SJCRH30 (cell line): ENCODE data around the gene RC3H1. TPM values are rescaled to one million over a fixed set of nuclear protein-coding genes. Genes with fewer than 3 reads are reported as not detected.
"Not testable (repeated sequence)": the region's sequence is repeated elsewhere in the genome, so short reads cannot be mapped to it uniquely, and the experiment has no call there.

ENCODE experiments used
- DNase-seq, 2 experiments: peaks; one replicate each; pipeline ENCODE4 v3.0.0-alpha.2; 2015 to 2020
- H3K27ac ChIP-seq: fragments of 250-450 bp; sonication (Bioruptor Pico); 2 replicates; pipeline ENCODE4 v1.5.1; 2020; ENCODE audit warnings: mild to moderate bottlenecking, moderate library complexity
- H3K27me3 ChIP-seq: fragments of 250-450 bp; sonication (Bioruptor Pico); 2 replicates; pipeline ENCODE4 v1.5.1; 2020; ENCODE audit warnings: mild to moderate bottlenecking, moderate library complexity
- H3K36me3 ChIP-seq: fragments of 250-450 bp; sonication (Bioruptor Pico); 2 replicates; pipeline ENCODE4 v1.5.1; 2020; ENCODE audit warnings: mild to moderate bottlenecking, moderate library complexity
- H3K4me1 ChIP-seq: fragments of 250-450 bp; sonication (Bioruptor Pico); 2 replicates; pipeline ENCODE4 v1.5.1; 2020; ENCODE audit warnings: mild to moderate bottlenecking, moderate library complexity
- H3K4me3 ChIP-seq: fragments of 250-450 bp; sonication (Bioruptor Pico); 2 replicates; pipeline ENCODE4 v1.5.1; 2020; ENCODE audit warnings: mild to moderate bottlenecking, moderate library complexity
- H3K9me3 ChIP-seq: fragments of 250-450 bp; sonication (Bioruptor Pico); replicated peaks from 2 replicates; pipeline ENCODE4 v1.5.1; 2020; ENCODE audit warnings: mild to moderate bottlenecking, moderate library complexity
- total RNA-seq: library from RNA; depleted of rRNA; stranded (reverse); fragments of >200 nt; shearing (Covaris generic); gene quantifications from 2 replicates; pipeline ENCODE4 v1.2.3, GENCODE V29; 2014

RC3H1 gene
- total RNA-seq, 1 experiment from 2014 or later: 25.6 TPM

- H3K36me3 ChIP-seq: peaks cover 2% of the 10 kb centered on the region
- peak; percentile 76 to 84 for DNase-seq
- no peaks in the 10 kb centered on the region for H3K9me3 ChIP-seq
- H3K4me1 ChIP-seq: peaks cover 11% of the 10 kb centered on the region
- no peaks in the 10 kb centered on the region for H3K27me3 ChIP-seq
- no peak overlapping the region for H3K4me3 ChIP-seq
- peak overlapping the region; percentile 45; the same call in 1 of the 2 replicates for H3K27ac ChIP-seq
Observed at GRCh38 chr1:174005032-174005431, 17.1 kb downstream of the RC3H1 start.

DNA sequence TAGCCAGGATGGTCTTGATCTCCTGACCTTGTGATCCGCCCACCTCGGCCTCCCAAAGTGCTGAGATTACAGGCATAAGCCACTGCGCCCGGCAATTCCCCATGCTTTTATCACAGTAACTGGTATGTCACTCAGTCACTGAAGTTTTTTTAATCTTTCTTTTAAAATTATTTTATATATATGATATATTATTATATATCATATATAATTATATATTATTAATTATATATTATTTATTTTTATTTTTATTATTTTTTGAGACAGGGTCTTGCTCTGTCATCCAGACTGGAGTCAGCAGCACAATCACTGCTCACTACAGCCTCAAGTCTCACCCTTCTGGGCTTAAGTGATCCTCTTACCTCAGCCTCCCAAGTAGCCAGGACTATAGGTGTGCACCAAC is 18.3 kb downstream of the RC3H1 start:
- Histone ChIP-seq H3K27me3 (no peaks in the 10 kb centered on the region), H3K4me1 (peaks cover 11% of the 10 kb centered on the region), H3K9me3 (no peaks in the 10 kb centered on the region), H3K36me3 (no peaks in the 10 kb centered on the region), H3K27ac (no peak overlapping the region), H3K4me3 (no peak overlapping the region)
- DNase-seq: no peak

- H3K36me3 ChIP-seq: no peaks in the 10 kb centered on the region
- no peaks in the 10 kb centered on the region for H3K9me3 ChIP-seq
- H3K27me3 ChIP-seq: no peaks in the 10 kb centered on the region
- no peak overlapping the region for H3K27ac ChIP-seq
- peaks cover 11% of the 10 kb centered on the region for H3K4me1 ChIP-seq
- no peak overlapping the region for H3K4me3 ChIP-seq
- DNase-seq: no peak
Observed at GRCh38 chr1:174001573-174001972, 20.6 kb downstream of the RC3H1 start.

DNA sequence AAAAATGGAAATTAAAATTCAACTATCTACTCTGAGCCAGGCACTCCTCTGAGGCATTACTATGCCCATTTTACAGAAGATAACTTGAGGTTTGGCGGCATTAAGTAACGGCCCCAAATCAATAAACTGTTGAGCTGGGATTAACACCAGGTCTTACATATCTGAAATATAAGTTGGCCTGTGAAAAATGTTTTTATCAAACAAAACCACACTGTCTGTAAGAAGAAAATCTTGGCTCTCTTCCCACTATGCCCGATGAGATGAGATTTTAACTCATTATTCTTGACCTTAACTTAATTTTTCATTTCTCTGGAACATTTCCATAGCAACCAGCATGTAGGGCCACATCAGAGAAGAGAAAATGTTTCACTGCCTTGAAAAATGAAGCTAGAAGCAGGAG is 21.8 kb downstream of the RC3H1 start:
- DNase-seq: no peak
- peaks cover 7% of the 10 kb centered on the region for H3K4me1 ChIP-seq
- H3K36me3 ChIP-seq: no peaks in the 10 kb centered on the region
- no peaks in the 10 kb centered on the region for H3K27me3 ChIP-seq
- no peaks in the 10 kb centered on the region for H3K9me3 ChIP-seq
- no peak overlapping the region for H3K27ac ChIP-seq
- H3K4me3 ChIP-seq: no peak overlapping the region

GRCh38 chr1:173997791-173998190 is 24.4 kb downstream of the RC3H1 start:
- Histone ChIP-seq H3K4me1 (no peaks in the 10 kb centered on the region), H3K27ac (no peak overlapping the region), H3K4me3 (no peak overlapping the region), H3K27me3 (no peaks in the 10 kb centered on the region), H3K9me3 (no peaks in the 10 kb centered on the region), H3K36me3 (no peaks in the 10 kb centered on the region; the same call in 1 of the 2 replicates)
- no peak for DNase-seq

- peaks cover 8% of the 10 kb centered on the region for H3K36me3 ChIP-seq
- H3K4me3 ChIP-seq: no peak overlapping the region
- H3K27me3 ChIP-seq: no peaks in the 10 kb centered on the region
- no peak overlapping the region for H3K27ac ChIP-seq
- no peaks in the 10 kb centered on the region for H3K4me1 ChIP-seq
- no peaks in the 10 kb centered on the region for H3K9me3 ChIP-seq
- no peak for DNase-seq
Observed at GRCh38 chr1:173996995-173997394, 25.2 kb downstream of the RC3H1 start.

DNA sequence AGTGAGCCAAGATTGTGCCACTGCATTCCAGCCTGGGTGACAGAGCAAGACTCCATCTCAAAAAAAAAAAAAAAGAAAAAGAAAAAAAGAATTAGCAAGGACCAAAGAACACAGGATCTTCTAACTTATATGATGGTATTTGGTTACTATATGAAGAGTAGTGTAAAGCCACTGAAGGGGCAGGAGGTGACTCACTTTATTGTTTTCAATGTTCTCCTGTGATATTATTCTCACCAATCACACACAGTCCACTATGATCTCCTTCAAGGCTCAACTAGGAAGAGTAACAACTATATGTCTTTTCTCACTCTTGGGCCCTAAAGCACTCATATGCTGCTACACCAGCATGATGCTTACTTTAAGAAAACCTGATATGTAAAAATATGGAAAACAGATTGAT is 26.7 kb downstream of the RC3H1 start:
- Histone ChIP-seq H3K4me3 (no peak overlapping the region), H3K27me3 (no peaks in the 10 kb centered on the region), H3K27ac (no peak overlapping the region), H3K4me1 (no peaks in the 10 kb centered on the region), H3K9me3 (no peaks in the 10 kb centered on the region), H3K36me3 (peaks cover 20% of the 10 kb centered on the region)
- no peak for DNase-seq

DNA sequence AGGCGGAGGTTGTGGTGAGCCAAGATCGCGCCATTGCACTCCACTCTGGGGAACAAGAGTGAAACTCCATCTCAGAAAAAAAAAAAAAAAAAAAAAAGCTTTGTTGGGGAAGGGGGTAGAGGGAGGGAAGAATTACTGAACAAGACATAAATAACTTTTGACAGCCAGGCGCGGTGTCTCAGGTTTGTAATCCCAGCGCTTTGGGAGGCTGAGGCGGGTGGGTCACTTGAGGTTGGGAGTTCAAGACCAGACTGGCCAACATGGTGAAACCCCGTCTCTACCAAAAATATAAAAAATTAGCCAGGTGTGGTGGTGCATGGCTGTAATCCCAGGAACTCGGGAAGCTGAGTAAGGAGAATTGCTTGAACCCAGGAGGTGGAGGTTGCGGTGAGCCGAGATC is 28.2 kb downstream of the RC3H1 start:
- not testable (repeated sequence) for H3K4me3 ChIP-seq, DNase-seq, H3K27me3 ChIP-seq, H3K27ac ChIP-seq, H3K4me1 ChIP-seq, H3K9me3 ChIP-seq
- peaks cover 26% of the 10 kb centered on the region for H3K36me3 ChIP-seq

DNA sequence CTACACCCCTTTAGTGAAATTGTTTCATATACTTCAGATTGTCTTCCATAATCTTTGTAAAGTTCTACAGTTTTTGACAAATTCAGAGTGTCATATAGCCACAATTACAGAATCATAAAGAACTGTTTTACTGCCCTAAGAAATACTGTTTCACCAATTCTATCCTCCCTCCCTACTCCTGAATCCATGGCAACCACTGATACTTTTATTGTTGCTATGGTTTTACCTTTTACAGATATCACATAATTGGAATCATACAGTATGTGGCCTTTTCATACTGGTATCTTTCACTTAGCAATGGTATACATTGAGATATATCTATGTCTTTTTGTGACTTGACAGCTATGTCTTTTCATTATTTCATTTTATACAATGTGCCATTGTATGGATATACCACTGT is 34.1 kb downstream of the RC3H1 start:
- Histone ChIP-seq H3K9me3 (no peaks in the 10 kb centered on the region), H3K4me1 (no peaks in the 10 kb centered on the region), H3K27ac (no peak overlapping the region), H3K27me3 (no peaks in the 10 kb centered on the region), H3K4me3 (no peak overlapping the region), H3K36me3 (peaks cover 47% of the 10 kb centered on the region)
- no peak for DNase-seq

DNA sequence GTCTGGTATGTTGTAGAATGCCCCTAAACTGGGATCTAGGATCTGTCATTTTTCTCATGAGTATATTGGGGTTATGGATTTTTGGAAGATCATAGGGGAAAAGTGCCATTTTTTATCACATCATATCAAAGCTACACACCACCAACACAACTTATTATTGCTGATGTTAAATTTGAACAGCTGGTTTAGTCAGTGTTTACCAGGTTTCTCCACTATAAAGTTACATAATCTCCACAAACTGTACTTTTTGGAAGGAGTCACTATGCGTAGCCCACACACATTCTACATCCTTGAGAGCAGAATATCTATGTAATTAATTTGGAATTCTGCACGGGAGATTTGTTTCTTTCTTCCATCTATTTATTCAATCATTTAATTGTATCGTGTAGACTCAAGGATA is 35.2 kb downstream of the RC3H1 start:
- DNase-seq: no peak
- H3K27me3 ChIP-seq: no peaks in the 10 kb centered on the region
- H3K4me3 ChIP-seq: no peak overlapping the region
- H3K36me3 ChIP-seq: peaks cover 48% of the 10 kb centered on the region
- H3K27ac ChIP-seq: no peak overlapping the region
- H3K9me3 ChIP-seq: no peaks in the 10 kb centered on the region
- no peaks in the 10 kb centered on the region for H3K4me1 ChIP-seq

- H3K9me3 ChIP-seq: no peaks in the 10 kb centered on the region
- H3K4me3 ChIP-seq: no peak overlapping the region
- no peaks in the 10 kb centered on the region for H3K27me3 ChIP-seq
- H3K4me1 ChIP-seq: no peaks in the 10 kb centered on the region
- peaks cover 61% of the 10 kb centered on the region for H3K36me3 ChIP-seq
- no peak for DNase-seq
- H3K27ac ChIP-seq: no peak overlapping the region
Observed at GRCh38 chr1:173970252-173970651, 51.9 kb downstream of the RC3H1 start.

GRCh38 chr1:173965896-173966295 is 56.3 kb downstream of the RC3H1 start:
- peaks cover 41% of the 10 kb centered on the region for H3K36me3 ChIP-seq
- not testable (repeated sequence) for H3K27me3 ChIP-seq, DNase-seq, H3K27ac ChIP-seq, H3K4me1 ChIP-seq, H3K9me3 ChIP-seq, H3K4me3 ChIP-seq

DNA sequence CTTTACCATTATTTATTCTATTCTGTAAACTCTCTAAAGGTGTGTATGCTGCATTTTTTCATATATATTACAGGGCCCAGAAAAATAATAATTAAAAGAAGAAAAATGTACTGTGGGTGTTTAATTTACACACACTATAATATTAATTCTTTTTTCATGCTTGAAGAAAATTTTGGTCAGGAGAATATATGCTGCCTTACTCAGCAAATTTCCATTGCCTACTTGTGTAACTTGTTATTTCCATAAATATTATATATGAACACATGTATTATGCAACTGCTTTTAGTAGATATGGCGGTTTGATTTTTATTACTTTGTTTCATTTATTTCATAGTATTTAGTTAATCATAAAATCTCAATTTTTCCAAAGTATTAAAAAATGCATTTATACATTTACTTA is 58.7 kb downstream of the RC3H1 start:
- no peak for DNase-seq
- H3K9me3 ChIP-seq: no peaks in the 10 kb centered on the region
- H3K4me3 ChIP-seq: no peak overlapping the region
- H3K4me1 ChIP-seq: no peaks in the 10 kb centered on the region
- H3K27me3 ChIP-seq: no peaks in the 10 kb centered on the region
- H3K36me3 ChIP-seq: peaks cover 49% of the 10 kb centered on the region
- H3K27ac ChIP-seq: no peak overlapping the region

GRCh38 chr1:173960625-173961024 is 61.5 kb downstream of the RC3H1 start:
- Histone ChIP-seq H3K4me3 (no peak overlapping the region), H3K4me1 (no peaks in the 10 kb centered on the region), H3K9me3 (no peaks in the 10 kb centered on the region), H3K36me3 (peaks cover 55% of the 10 kb centered on the region), H3K27me3 (no peaks in the 10 kb centered on the region), H3K27ac (no peak overlapping the region)
- no peak for DNase-seq

- no peak for DNase-seq
- Histone ChIP-seq H3K27ac (no peak overlapping the region), H3K9me3 (no peaks in the 10 kb centered on the region), H3K36me3 (peaks cover 55% of the 10 kb centered on the region), H3K4me1 (no peaks in the 10 kb centered on the region), H3K27me3 (no peaks in the 10 kb centered on the region), H3K4me3 (no peak overlapping the region)
Observed at GRCh38 chr1:173954179-173954578, 68.0 kb downstream of the RC3H1 start.

DNA sequence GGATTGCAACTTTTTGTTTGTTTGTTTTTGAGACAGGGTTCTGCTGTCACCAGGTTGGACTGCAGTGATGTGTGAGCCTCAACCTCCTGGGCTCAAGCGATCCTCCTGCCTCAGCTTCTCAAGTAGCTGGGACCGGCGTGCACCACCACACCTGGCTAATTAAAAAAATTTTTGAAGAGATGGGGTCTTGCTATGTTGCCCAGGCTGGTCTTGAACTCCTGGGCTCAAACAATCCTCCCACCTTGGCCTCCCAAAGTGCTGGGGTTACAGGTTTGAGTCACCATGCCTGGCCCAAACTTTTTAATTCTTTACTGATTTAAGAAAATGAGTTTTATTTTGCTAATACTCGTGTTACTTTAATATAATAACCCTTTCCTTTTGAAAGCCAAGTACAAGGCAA is 73.6 kb downstream of the RC3H1 start:
- H3K4me3 ChIP-seq: no peak overlapping the region
- H3K9me3 ChIP-seq: no peaks in the 10 kb centered on the region
- H3K27ac ChIP-seq: no peak overlapping the region
- DNase-seq: no peak
- H3K4me1 ChIP-seq: no peaks in the 10 kb centered on the region
- H3K36me3 ChIP-seq: peaks cover 53% of the 10 kb centered on the region
- no peaks in the 10 kb centered on the region for H3K27me3 ChIP-seq
